NOMO-1 treated with DMSO at 0.1 percent for 48 hours (cell line): ENCODE results near the gene GDE1.
"Not testable (repeated sequence)": the region's sequence is repeated elsewhere in the genome, so short reads cannot be mapped to it uniquely, and the experiment has no call there.

Experiments
- DNase-seq: peaks from one replicate; lab custom pipeline; 2025; ENCODE audit not compliant: unreplicated experiment; lab: John Stamatoyannopoulos, UW

GDE1 gene

GRCh38 chr16:19521471-19522396 is at the start of gene GDE1:
Gene GDE1 (minus strand): TSS chr16:19522098. CDS start chr16:19521964, 134 bp downstream.
- peak; percentile 80 for DNase-seq

DNA sequence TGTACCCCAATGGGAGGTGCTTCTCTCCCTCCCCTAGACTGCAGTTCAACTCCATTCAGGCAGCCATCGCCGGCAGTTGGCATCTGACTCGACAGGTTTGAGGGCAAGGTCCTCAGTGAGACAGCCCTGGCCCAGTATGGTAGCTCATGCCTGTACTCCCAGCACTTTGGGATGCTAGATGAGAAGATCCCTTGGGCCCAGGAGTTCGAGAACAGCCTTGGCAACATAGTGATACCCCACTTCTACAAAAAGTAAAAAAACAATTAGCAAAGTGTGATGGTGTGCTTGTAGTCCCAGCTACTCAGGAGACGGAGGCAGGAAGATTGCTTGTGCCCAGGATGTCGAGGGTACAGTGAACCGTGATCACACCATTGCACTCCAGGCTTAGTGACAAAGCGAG is 45.7 kb upstream of the GDE1 start:
- no peak for DNase-seq

DNA sequence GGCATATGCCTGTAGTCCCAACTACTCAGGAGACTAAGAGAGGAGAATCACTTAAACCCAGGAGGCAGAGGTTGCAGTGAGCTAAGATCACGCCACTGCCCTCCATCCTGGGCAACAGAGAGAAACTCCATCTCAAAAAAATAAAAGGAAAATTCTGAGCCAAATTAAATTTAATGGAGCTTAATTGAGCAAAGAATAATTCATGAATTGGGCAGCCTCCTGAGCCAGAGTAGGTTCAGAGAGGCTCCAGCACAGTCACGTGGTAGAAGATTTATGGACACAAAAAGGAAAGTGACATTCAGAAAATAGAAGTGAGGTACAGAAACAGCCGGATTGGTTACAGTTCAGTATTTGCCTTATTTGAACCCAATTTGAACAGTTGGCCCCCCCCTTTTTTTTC is 44.5 kb upstream of the GDE1 start:
- DNase-seq = no peak

GRCh38 chr16:19563377-19563776 is 41.5 kb upstream of the GDE1 start:
- no peak for DNase-seq

- DNase-seq = no peak
Measured at GRCh38 chr16:19560078-19560477, 38.2 kb upstream of the GDE1 start.

DNA sequence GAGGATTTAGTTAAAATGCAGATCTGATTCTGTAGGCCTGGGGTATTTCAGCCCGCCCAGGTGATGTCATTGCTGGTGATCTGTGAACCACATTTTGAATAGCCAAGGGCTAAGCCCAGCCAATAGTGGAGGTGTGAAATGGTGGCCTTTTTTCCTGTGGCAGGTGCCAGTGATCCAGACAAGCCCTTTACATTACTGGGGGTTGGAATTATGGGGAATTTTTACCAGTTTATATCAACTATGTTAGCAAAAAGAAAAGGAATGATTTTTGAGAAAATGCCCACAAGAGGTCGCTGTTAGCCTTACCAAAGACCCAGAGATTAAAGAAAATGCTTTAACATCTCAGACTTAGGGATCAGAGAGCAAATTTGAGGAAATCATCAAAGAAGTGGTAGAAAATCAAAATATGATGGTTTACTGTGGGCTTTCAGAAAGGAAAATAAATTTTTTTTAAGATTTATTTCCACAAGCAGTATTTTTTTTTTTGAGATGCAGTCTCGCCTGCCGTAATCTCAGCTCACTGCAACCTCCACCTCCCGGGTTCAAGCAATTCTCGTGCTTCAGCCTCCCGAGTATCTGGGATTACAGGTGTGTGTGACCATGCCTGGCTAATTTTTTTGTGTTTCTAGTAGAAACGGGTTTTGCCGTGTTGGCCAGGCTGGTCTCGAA is 37.5 kb upstream of the GDE1 start:
- DNase-seq = peak; percentile 49

- peak; percentile 22 for DNase-seq
Measured at GRCh38 chr16:19555938-19556771, 34.3 kb upstream of the GDE1 start.

GRCh38 chr16:19555186-19555937 is 33.5 kb upstream of the GDE1 start, which contains the start of gene VPS35L:
Gene VPS35L (plus strand): TSS chr16:19555703. CDS start chr16:19555730, 27 bp downstream.
- DNase-seq = peak; percentile 98

GRCh38 chr16:19549673-19550072 is 27.8 kb upstream of the GDE1 start:
- no peak for DNase-seq

DNA sequence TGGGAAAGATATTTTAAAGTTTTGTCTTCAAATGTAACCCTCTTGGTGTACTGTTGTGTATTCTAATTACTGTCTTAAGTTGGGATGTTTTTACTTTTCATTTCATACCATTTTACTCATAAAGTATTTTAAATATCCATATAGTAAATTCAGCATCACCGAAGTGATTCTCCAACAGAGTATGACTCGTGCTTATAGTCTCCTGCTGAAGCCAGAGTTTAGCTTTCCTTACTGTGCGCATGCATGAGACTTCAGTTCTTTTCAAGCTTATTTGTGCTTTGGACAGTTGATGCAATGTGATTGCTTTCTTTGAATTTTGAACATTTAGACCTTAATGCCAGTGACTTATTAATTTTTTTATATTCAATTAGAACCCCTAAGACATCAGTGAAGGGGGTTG is 26.2 kb upstream of the GDE1 start:
- no peak for DNase-seq

DNA sequence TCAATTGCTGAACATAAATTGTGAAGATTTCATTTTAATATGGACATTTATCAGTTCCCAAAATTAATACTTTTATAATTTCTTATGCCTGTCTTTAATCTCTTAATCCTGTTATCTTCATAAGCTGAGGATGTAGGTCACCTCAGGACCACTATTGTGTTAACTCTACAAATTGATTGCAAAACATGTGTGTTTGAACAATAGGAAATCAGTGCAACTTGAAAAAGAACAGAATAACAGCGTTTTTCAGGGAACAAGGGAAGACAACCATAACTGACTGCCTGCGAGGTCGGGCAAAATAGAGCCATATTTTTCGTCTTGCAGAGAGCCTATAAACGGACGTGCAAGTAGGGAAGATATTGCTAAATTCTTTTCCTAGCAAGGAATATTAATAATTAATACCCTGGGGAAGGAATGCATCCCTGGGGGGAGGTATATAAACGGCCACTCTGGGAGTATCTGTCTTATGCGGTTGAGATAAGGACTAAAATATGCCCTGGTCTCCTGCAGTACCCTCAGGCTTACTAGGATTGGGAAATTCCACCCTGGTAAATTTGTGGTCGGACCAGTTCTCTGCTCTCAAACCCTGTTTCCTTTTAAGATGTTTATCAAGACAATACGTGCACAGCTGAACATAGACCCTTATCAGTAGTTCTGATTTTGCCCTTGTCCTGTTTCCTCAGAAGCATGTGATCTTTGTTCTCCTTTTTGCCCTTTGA is 21.5 kb upstream of the GDE1 start:
- DNase-seq = not testable (repeated sequence)

GRCh38 chr16:19542138-19542821 is 20.4 kb upstream of the GDE1 start:
- DNase-seq = no peak

DNA sequence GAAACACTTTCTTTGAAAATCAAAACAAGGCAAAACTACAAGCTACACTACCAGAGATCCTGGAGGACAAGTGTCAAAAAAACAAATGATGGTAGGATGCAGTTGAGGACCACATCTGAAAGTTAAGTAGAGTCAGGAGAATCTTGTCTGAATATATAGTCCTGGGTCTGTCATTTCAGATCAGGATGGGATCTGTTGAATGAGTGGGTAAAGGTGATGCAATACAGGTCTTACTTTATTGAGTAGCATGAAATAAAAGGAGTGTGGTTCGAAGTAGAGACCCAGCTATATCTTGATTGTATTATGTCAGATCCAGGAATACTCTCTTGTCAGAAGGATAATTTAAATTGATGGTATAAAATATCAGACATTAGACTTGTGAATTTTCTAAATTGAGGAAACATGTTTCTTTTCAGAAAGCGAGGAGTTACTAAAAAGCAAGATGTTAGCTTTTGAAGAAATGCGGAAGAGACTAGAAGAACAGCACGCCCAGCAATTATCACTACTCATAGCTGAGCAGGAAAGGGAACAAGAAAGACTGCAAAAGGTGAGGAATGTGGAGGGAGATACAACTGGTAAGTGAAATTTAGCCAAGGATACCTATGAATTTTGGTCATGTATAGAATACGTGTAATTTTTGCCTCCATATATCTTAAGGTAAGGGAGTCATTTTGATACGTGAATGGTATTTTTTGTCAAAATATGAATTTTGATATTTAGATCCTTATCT is 18.5 kb upstream of the GDE1 start:
- no peak for DNase-seq

DNA sequence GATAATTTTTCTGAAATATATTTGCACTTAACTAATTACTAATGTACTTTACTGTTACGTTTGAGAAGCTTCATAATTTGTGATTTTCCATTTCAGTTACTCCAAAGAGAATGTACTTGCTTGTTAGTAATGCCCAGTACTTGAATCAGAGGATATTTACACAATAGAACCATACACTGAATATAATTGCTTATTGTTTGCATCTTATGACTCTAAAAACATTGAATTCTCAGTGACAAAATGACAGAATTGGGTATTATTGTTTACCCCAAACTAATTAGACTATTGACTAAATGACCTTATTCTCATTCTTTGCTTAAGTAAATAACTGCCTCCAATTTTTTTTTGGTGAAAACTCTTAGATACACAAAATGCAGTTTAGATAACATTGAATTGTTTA is 10.7 kb upstream of the GDE1 start:
- no peak for DNase-seq

GRCh38 chr16:19528666-19529065 is 6.8 kb upstream of the GDE1 start:
- no peak for DNase-seq

DNA sequence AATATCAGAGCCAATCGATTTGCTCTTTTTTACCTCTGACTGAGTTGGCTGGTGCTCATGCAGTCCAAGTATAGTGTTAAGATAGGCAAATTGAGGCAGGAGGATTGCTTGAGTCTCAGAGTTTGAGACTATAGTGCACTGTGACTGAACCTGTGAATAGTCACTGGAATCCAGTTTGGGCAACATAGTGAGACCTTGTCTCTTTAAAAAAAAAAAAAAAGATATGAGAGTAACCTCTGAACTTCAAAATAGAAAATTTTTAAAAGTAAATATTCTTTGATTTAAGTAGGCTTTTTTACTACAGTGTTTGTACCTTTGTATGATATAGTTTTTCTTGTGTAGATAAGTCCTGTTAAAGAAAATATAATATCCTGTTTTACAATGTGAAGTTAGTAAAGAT is 5.3 kb upstream of the GDE1 start:
- DNase-seq = no peak

GRCh38 chr16:19525385-19525723 is 3.5 kb upstream of the GDE1 start:
- no peak for DNase-seq

DNA sequence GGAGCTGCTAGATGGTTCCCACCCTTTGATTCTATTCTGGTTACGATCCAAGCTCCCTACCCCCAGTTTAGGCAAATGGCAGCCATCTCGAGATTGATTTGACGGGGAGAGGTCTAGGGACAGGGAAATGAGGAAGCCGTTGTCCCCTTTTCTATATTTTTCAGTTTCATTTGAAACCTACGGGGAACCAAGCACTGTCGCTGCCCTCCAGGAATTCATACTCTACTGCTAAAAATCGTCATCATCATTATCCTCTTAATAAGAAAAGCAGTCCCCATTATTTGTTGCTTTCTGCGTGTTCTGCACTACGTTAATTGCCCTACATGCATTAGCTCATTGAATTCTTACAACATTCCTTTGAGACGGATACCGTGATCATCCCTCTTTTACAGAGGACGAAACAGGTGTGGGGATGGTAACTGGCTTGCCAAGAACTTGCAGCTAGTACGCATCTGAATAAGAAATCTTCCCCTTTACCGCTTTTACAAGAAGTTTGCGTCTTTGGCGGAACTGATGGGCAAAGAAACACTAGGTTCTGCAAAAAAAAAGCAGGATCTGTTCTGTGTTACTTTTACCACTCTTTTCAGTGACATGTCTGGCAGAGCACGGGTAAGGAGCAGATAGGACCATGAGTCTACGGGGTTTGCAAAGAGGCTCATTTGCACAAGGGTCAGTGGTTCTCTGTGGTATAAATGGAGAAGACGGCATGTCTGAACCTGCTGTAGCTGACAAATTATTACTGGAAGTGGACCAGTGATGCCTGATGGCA is 2.9 kb upstream of the GDE1 start:
- peak; percentile 58 for DNase-seq
